Endothelial cell of umbilical vein (primary cell): ENCODE results near the gene GDPGP1.

Experiments used
- EZH2 ChIP-seq: IDR thresholded peaks from 2 replicates; pipeline ENCODE4 v1.6.1; 2012; ENCODE audit warnings: borderline replicate concordance, low read depth, mild to moderate bottlenecking, moderate library complexity, low read length, inconsistent platforms; ENCODE audit not compliant: severe bottlenecking
- POLR2A ChIP-seq: IDR thresholded peaks from 2 replicates; pipeline ENCODE4 v1.6.1; 2012; ENCODE audit warnings: low read depth, mild to moderate bottlenecking, control low read depth, low read length
- POLR2AphosphoS5 ChIP-seq: IDR thresholded peaks from 2 replicates; pipeline ENCODE4 v1.6.1; 2012; ENCODE audit warnings: low read depth, mild to moderate bottlenecking, control low read depth, low read length, moderate library complexity; ENCODE audit not compliant: insufficient read depth
- TF ChIP-seq, protein P1 (sequence below), 2 donors: IDR thresholded peaks; 1 replicate in 1 of 2; 2 replicates in 1 of 2; pipeline ENCODE4 v1.5.1; 2011; ENCODE audit warnings: low read length in 2 of 2, mild to moderate bottlenecking in 2 of 2, moderate library complexity in 2 of 2, control low read depth in 1 of 2, inconsistent platforms in 1 of 2, low read depth in 1 of 2; ENCODE audit not compliant: insufficient read depth in 1 of 2; ENCODE audit errors: extremely low read depth in 1 of 2
- TF ChIP-seq, protein P2 (sequence below): IDR thresholded peaks from 2 replicates; pipeline ENCODE4 v1.6.1; 2011; ENCODE audit not compliant: insufficient read depth, insufficient read length

DNA sequence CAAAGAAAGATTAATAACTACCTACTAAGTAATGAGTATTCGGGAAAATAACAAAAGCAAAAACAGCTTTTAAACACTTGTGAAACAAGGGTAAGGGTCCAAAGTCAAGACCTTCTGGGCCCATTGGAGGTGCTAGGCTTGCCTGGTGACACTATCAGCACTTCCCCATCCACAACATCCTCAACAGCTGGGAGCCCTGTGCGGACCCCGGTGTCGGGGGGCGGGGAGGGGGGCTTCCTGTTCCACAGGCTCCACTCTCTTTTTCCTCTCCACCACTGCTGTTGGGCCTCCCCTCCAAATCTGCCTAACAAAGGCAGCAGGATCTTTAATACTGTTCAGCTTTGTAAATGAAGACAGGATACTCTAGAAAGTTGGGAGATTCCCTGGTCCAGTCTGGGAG lies 53.1 kb downstream of the GDPGP1 start:
- TF ChIP-seq, protein P1, sequence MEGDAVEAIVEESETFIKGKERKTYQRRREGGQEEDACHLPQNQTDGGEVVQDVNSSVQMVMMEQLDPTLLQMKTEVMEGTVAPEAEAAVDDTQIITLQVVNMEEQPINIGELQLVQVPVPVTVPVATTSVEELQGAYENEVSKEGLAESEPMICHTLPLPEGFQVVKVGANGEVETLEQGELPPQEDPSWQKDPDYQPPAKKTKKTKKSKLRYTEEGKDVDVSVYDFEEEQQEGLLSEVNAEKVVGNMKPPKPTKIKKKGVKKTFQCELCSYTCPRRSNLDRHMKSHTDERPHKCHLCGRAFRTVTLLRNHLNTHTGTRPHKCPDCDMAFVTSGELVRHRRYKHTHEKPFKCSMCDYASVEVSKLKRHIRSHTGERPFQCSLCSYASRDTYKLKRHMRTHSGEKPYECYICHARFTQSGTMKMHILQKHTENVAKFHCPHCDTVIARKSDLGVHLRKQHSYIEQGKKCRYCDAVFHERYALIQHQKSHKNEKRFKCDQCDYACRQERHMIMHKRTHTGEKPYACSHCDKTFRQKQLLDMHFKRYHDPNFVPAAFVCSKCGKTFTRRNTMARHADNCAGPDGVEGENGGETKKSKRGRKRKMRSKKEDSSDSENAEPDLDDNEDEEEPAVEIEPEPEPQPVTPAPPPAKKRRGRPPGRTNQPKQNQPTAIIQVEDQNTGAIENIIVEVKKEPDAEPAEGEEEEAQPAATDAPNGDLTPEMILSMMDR (IDR thresholded peaks at IDR 0.05; ENCODE audit: extremely low read depth in 1 of 2, insufficient read depth in 1 of 2, low read depth in 1 of 2, low read length in 2 of 2): no peak
- TF ChIP-seq EZH2 (no peak), POLR2A (no peak), POLR2AphosphoS5 (no peak)
- TF ChIP-seq, protein P2, sequence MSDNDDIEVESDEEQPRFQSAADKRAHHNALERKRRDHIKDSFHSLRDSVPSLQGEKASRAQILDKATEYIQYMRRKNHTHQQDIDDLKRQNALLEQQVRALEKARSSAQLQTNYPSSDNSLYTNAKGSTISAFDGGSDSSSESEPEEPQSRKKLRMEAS: no peak
